Mesendoderm (in vitro differentiated cells): ENCODE results near the gene DTL.

ENCODE experiments used
- DNase-seq: peaks from one replicate; pipeline ENCODE4 v3.0.0; 2013
- H2AK5ac ChIP-seq: 2 replicates; pipeline ENCODE4 v1.6.1; 2013; ENCODE audit warnings: low read length, inconsistent platforms
- H2BK120ac ChIP-seq: 2 replicates; pipeline ENCODE4 v1.6.1; 2013; ENCODE audit warnings: low read depth, mild to moderate bottlenecking, low read length, moderate library complexity, mixed read lengths
- H2BK15ac ChIP-seq: replicated peaks from 2 replicates; pipeline ENCODE4 v1.6.1; 2013; ENCODE audit warnings: low read depth, mild to moderate bottlenecking, moderate library complexity
- H2BK5ac ChIP-seq: 2 replicates; pipeline ENCODE4 v1.6.1; 2013; ENCODE audit warnings: low read length, inconsistent platforms
- H3K18ac ChIP-seq: 2 replicates; pipeline ENCODE4 v1.6.1; 2013; ENCODE audit warnings: mild to moderate bottlenecking, low read length, mixed read lengths
- H3K23ac ChIP-seq: one replicate; pipeline ENCODE4 v1.6.1; 2013; ENCODE audit warnings: low read length
- H3K27ac ChIP-seq: 2 replicates; pipeline ENCODE4 v1.5.1; 2013; ENCODE audit warnings: low read depth, mild to moderate bottlenecking, inconsistent platforms, low read length, moderate library complexity
- H3K27me3 ChIP-seq: 2 replicates; pipeline ENCODE4 v1.6.1; 2013; ENCODE audit warnings: low read length, control low read depth, mild to moderate bottlenecking, inconsistent platforms; ENCODE audit not compliant: insufficient read depth, poor library complexity
- H3K36me3 ChIP-seq: 2 replicates; pipeline ENCODE4 v1.6.1; 2013; ENCODE audit warnings: low read length, inconsistent platforms; ENCODE audit not compliant: control insufficient read depth, insufficient read depth
- H3K4ac ChIP-seq: one replicate; pipeline ENCODE4 v1.6.1; 2013; ENCODE audit warnings: low read depth, mild to moderate bottlenecking, low read length, moderate library complexity
- H3K4me1 ChIP-seq: 2 replicates; pipeline ENCODE4 v1.6.1; 2013; ENCODE audit warnings: low read depth, low read length, inconsistent platforms; ENCODE audit not compliant: control insufficient read depth
- H3K4me2 ChIP-seq: 2 replicates; pipeline ENCODE4 v1.6.1; 2013; ENCODE audit warnings: low read length
- H3K4me3 ChIP-seq: 2 replicates; pipeline ENCODE4 v1.5.1; 2013; ENCODE audit warnings: mild to moderate bottlenecking, low read length
- H3K56ac ChIP-seq: one replicate; pipeline ENCODE4 v1.6.1; 2013; ENCODE audit warnings: low read length
- H3K79me1 ChIP-seq: 2 replicates; pipeline ENCODE4 v1.6.1; 2013; ENCODE audit warnings: low read length, inconsistent platforms
- H3K79me2 ChIP-seq: 2 replicates; pipeline ENCODE4 v1.6.1; 2013; ENCODE audit warnings: mild to moderate bottlenecking, low read length; ENCODE audit not compliant: control insufficient read depth, insufficient read depth
- H3K9ac ChIP-seq: 2 replicates; pipeline ENCODE4 v1.6.1; 2013; ENCODE audit warnings: low read length, inconsistent platforms
- H4K5ac ChIP-seq: one replicate; pipeline ENCODE4 v1.6.1; 2013; ENCODE audit warnings: low read length
- H4K8ac ChIP-seq: one replicate; pipeline ENCODE4 v1.6.1; 2013; ENCODE audit warnings: low read depth, mild to moderate bottlenecking, control low read depth, low read length, moderate library complexity
- WGBS: extraction: QIAGEN DNeasy Blood & Tissue Kit; methylation state at CpG from one replicate; pipeline ENCODE4 v1.1.7; 2013; ENCODE audit warnings: low lambda C conversion rate, missing lambda C conversion rate; ENCODE audit not compliant: insufficient coverage; ENCODE audit errors: extremely low coverage; 5-methylcytosine and 5-hydroxymethylcytosine counted together

DTL gene

GRCh38 chr1:212004895-212005608 is 30.5 kb upstream of the DTL start:
- Histone ChIP-seq H3K4me3 (no peak overlapping the region), H3K56ac (no peak overlapping the region), H3K79me2 (no peaks in the 10 kb centered on the region), H3K18ac (no peak overlapping the region), H2AK5ac (no peak overlapping the region), H3K27ac (no peak overlapping the region), H3K23ac (no peak overlapping the region), H3K4ac (no peak overlapping the region), H2BK15ac (no peak overlapping the region), H3K9ac (no peak overlapping the region), H3K4me1 (peaks cover 8% of the 10 kb centered on the region), H2BK120ac (no peak overlapping the region), H4K8ac (no peak overlapping the region), H3K27me3 (no peaks in the 10 kb centered on the region), H2BK5ac (no peak overlapping the region), H3K79me1 (no peaks in the 10 kb centered on the region), H3K4me2 (no peak overlapping the region), H3K36me3 (peaks cover 2% of the 10 kb centered on the region), H4K5ac (no peak overlapping the region)
- no peak for DNase-seq
- WGBS, result no CpG with 5 or more reads among the region's 7 CpGs

- no peak overlapping the region for H3K9ac ChIP-seq
- WGBS, result no CpG with 5 or more reads among the region's 4 CpGs
- H3K27me3 ChIP-seq, result no peaks in the 10 kb centered on the region
- H2BK120ac ChIP-seq, result no peak overlapping the region
- H3K36me3 ChIP-seq, result peaks cover 2% of the 10 kb centered on the region
- H3K79me2 ChIP-seq, result no peaks in the 10 kb centered on the region
- H2BK5ac ChIP-seq, result no peak overlapping the region
- no peak overlapping the region for H3K18ac ChIP-seq
- H2AK5ac ChIP-seq, result no peak overlapping the region
- no peak overlapping the region for H3K4ac ChIP-seq
- H3K23ac ChIP-seq, result no peak overlapping the region
- no peak overlapping the region for H4K8ac ChIP-seq
- H3K27ac ChIP-seq, result no peak overlapping the region
- H3K4me2 ChIP-seq, result no peak overlapping the region
- H2BK15ac ChIP-seq, result no peak overlapping the region
- no peak overlapping the region for H3K56ac ChIP-seq
- no peak for DNase-seq
- H3K4me3 ChIP-seq, result no peak overlapping the region
- peaks cover 1% of the 10 kb centered on the region for H3K4me1 ChIP-seq
- H4K5ac ChIP-seq, result no peak overlapping the region
- no peaks in the 10 kb centered on the region for H3K79me1 ChIP-seq
Observed at GRCh38 chr1:212007178-212007577, 28.4 kb upstream of the DTL start.

- Histone ChIP-seq H3K79me2 (no peaks in the 10 kb centered on the region), H3K36me3 (peaks cover 2% of the 10 kb centered on the region), H3K56ac (no peak overlapping the region), H3K4me3 (no peak overlapping the region), H4K5ac (no peak overlapping the region), H3K4me1 (no peaks in the 10 kb centered on the region), H3K79me1 (no peaks in the 10 kb centered on the region), H3K4me2 (no peak overlapping the region), H2BK15ac (no peak overlapping the region), H3K9ac (no peak overlapping the region), H3K27ac (no peak overlapping the region), H2AK5ac (no peak overlapping the region), H2BK120ac (no peak overlapping the region), H3K4ac (no peak overlapping the region), H3K27me3 (no peaks in the 10 kb centered on the region), H3K18ac (no peak overlapping the region), H2BK5ac (peak overlapping the region; percentile 12), H3K23ac (no peak overlapping the region), H4K8ac (no peak overlapping the region)
- WGBS, result no CpG with 5 or more reads among the region's 9 CpGs
- no peak for DNase-seq
Observed at GRCh38 chr1:212007886-212008285, 27.7 kb upstream of the DTL start.

GRCh38 chr1:212009561-212009960 is 26.0 kb upstream of the DTL start:
- Histone ChIP-seq H2BK120ac (no peak overlapping the region), H3K79me2 (no peaks in the 10 kb centered on the region), H2BK5ac (no peak overlapping the region), H3K56ac (no peak overlapping the region), H3K27ac (no peak overlapping the region), H4K5ac (no peak overlapping the region), H3K9ac (no peak overlapping the region), H4K8ac (no peak overlapping the region), H3K4me1 (no peaks in the 10 kb centered on the region), H3K79me1 (no peaks in the 10 kb centered on the region), H3K27me3 (no peaks in the 10 kb centered on the region), H3K23ac (no peak overlapping the region), H2AK5ac (no peak overlapping the region), H2BK15ac (no peak overlapping the region), H3K4ac (no peak overlapping the region), H3K36me3 (peaks cover 2% of the 10 kb centered on the region), H3K18ac (no peak overlapping the region), H3K4me2 (no peak overlapping the region), H3K4me3 (no peak overlapping the region)
- WGBS, result no CpG with 5 or more reads among the region's 1 CpG
- peak; percentile 14 for DNase-seq

DNA sequence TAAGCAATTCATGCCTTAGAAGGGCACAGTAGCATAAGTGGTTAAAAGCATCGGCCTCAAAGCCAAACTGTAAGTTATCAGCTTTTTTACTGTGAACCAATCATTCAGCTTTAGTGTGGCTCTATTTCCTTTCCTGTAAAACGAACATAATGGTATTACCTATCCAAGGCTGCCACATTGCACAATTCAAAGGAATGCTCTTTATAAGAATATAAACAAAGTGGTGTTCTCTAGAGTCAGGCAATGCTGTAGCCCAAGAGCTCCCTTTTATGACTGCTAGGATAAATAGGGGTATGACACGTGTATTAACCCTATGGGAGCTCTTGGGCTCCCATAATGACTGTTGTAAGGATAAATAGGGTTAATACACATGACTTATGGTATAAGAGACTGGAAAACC is 25.5 kb upstream of the DTL start:
- DNase-seq, result no peak
- Histone ChIP-seq H3K79me1 (no peaks in the 10 kb centered on the region), H2BK5ac (no peak overlapping the region), H3K27ac (no peak overlapping the region), H3K27me3 (no peaks in the 10 kb centered on the region), H3K4me1 (no peaks in the 10 kb centered on the region), H4K8ac (no peak overlapping the region), H3K36me3 (peaks cover 2% of the 10 kb centered on the region), H3K79me2 (no peaks in the 10 kb centered on the region), H3K18ac (no peak overlapping the region), H3K23ac (no peak overlapping the region), H3K56ac (no peak overlapping the region), H2BK120ac (no peak overlapping the region), H2AK5ac (no peak overlapping the region), H3K4me2 (no peak overlapping the region), H3K4me3 (no peak overlapping the region), H2BK15ac (no peak overlapping the region), H3K9ac (no peak overlapping the region), H4K5ac (no peak overlapping the region), H3K4ac (no peak overlapping the region)
- WGBS, result no CpG with 5 or more reads among the region's 3 CpGs
